Measurements from ENCODE around the gene PDE9A. TPM values are rescaled to one million over a fixed set of nuclear protein-coding genes. Genes with fewer than 3 reads are reported as not detected.

Gene PDE9A
- total and polyA plus RNA-seq, 2 donors (not counting 1 experiment from before 2014, with no cell fraction given) = 0.34 to 5.8 TPM

GRCh38 chr21:42684109-42684916 lies 30.9 kb downstream of the PDE9A start:
- H3K27me3 ChIP-seq (replicated peaks in 1 of 4; ENCODE audit: control extremely low read depth in 1 of 4, control insufficient read depth in 3 of 4, insufficient read depth in 4 of 4, low read length in 3 of 4) = peaks cover 0 to 11% (median 3%) of the 10 kb centered on the region in 4 experiments
- no peak overlapping the region for H3K4me3 ChIP-seq (ENCODE audit: control extremely low read depth in 1 of 5, extremely low read depth in 1 of 5, insufficient read depth in 1 of 5, low read depth in 2 of 5, low read length in 4 of 5)
- ATAC-seq (ENCODE audit: low read depth) (peak; percentile 84), DNase-seq (no peak)
- no peak overlapping the region for H3K27ac ChIP-seq (ENCODE audit: low read length in 2 of 2)
- H3K4me1 Mint-ChIP-seq = peaks cover 4% of the 10 kb centered on the region
- no peaks in the 10 kb centered on the region for H4K20me1 ChIP-seq (ENCODE audit: control insufficient read depth, insufficient read depth, low read length, poor library complexity, severe bottlenecking)
- no peaks in the 10 kb centered on the region for H3K9me3 Mint-ChIP-seq (ENCODE audit: insufficient read depth)
- no peaks in the 10 kb centered on the region for H3K9me3 ChIP-seq (ENCODE audit: control extremely low read depth in 1 of 3, control insufficient read depth in 2 of 3, insufficient read depth in 1 of 3, low read length in 2 of 3)
- TF ChIP-seq CTCF (IDR thresholded peaks at IDR 0.05) (no peak), EZH2 (IDR thresholded peaks at IDR 0.05; ENCODE audit: borderline replicate concordance, insufficient read depth, low read depth, low read length, poor library complexity, severe bottlenecking) (no peak)
- H3K36me3 ChIP-seq (replicated peaks in 1 of 2; ENCODE audit: control extremely low read depth in 1 of 2, control insufficient read depth in 1 of 2, extremely low read depth in 1 of 2, insufficient read depth in 2 of 2, low read length in 1 of 2) = no peaks in the 10 kb centered on the region
- H3K4me1 ChIP-seq (ENCODE audit: control insufficient read depth in 2 of 2, insufficient read depth in 2 of 2, low read length in 2 of 2) = peaks cover 11% of the 10 kb centered on the region in 2 donors
- 8% methylated on average over 20 of the region's 22 CpGs for WGBS (ENCODE audit: insufficient coverage)
- no peak overlapping the region for H3K4me3 Mint-ChIP-seq
- H3K27ac Mint-ChIP-seq = no peak overlapping the region
- ChIA-PET CTCF (interaction anchor here (0.8 kb wide), 1 partner anchor 93 kb away, joined by 3 read pairs; no protein-coding TSS in a partner anchor), POLR2A (interaction anchor here (0.7 kb wide), 1 partner anchor 8 kb away, joined by 3 read pairs; no protein-coding TSS in a partner anchor)
- no peak overlapping the region for H3K9ac ChIP-seq (ENCODE audit: low read length)
- H2AFZ ChIP-seq (ENCODE audit: insufficient read depth, low read depth, low read length, poor library complexity, severe bottlenecking) = no peak overlapping the region
- intact Hi-C loops (cut with micrococcal nuclease) = no loop called here
- H3K79me2 ChIP-seq (ENCODE audit: control insufficient read depth, insufficient read depth, low read length) = no peaks in the 10 kb centered on the region
- peaks cover 22% of the 10 kb centered on the region for H3K27me3 Mint-ChIP-seq
- H3K4me2 ChIP-seq (replicated peaks; ENCODE audit: low read depth, low read length, poor library complexity, severe bottlenecking) = peak overlapping the region; percentile 51

- DNase-seq (no peak), ATAC-seq (ENCODE audit: low read depth) (no peak)
- H3K27ac ChIP-seq (ENCODE audit: low read length in 2 of 2) = no peak overlapping the region
- no peaks in the 10 kb centered on the region for H3K79me2 ChIP-seq (ENCODE audit: control insufficient read depth, insufficient read depth, low read length)
- peak overlapping the region; percentile 51 for H3K4me2 ChIP-seq (replicated peaks; ENCODE audit: low read depth, low read length, poor library complexity, severe bottlenecking)
- H3K9me3 ChIP-seq (ENCODE audit: control extremely low read depth in 1 of 3, control insufficient read depth in 2 of 3, insufficient read depth in 1 of 3, low read length in 2 of 3) = no peaks in the 10 kb centered on the region
- Mint-ChIP-seq H3K4me3 (no peak overlapping the region), H3K4me1 (peaks cover 4% of the 10 kb centered on the region), H3K9me3 (ENCODE audit: insufficient read depth) (no peaks in the 10 kb centered on the region), H3K27me3 (peaks cover 18% of the 10 kb centered on the region), H3K27ac (no peak overlapping the region)
- peaks cover 0 to 7% (median 3%) of the 10 kb centered on the region in 4 experiments for H3K27me3 ChIP-seq (replicated peaks in 1 of 4; ENCODE audit: control extremely low read depth in 1 of 4, control insufficient read depth in 3 of 4, insufficient read depth in 4 of 4, low read length in 3 of 4)
- ChIA-PET CTCF (interaction anchor here (0.7 to 0.8 kb wide), 2 partner anchors 83 to 92 kb away, joined by 3 read pairs; no protein-coding TSS in a partner anchor), POLR2A (interaction anchor here (0.7 kb wide), 1 partner anchor 8 kb away, joined by 3 read pairs; no protein-coding TSS in a partner anchor)
- H4K20me1 ChIP-seq (ENCODE audit: control insufficient read depth, insufficient read depth, low read length, poor library complexity, severe bottlenecking) = no peaks in the 10 kb centered on the region
- WGBS (ENCODE audit: insufficient coverage) = 89% methylated on average over 33 of the region's 33 CpGs
- no peak overlapping the region for H3K9ac ChIP-seq (ENCODE audit: low read length)
- no peak overlapping the region for H3K4me3 ChIP-seq (ENCODE audit: control extremely low read depth in 1 of 5, extremely low read depth in 1 of 5, insufficient read depth in 1 of 5, low read depth in 2 of 5, low read length in 4 of 5)
- peaks cover 11% of the 10 kb centered on the region in 2 donors for H3K4me1 ChIP-seq (ENCODE audit: control insufficient read depth in 2 of 2, insufficient read depth in 2 of 2, low read length in 2 of 2)
- no peaks in the 10 kb centered on the region for H3K36me3 ChIP-seq (replicated peaks in 1 of 2; ENCODE audit: control extremely low read depth in 1 of 2, control insufficient read depth in 1 of 2, extremely low read depth in 1 of 2, insufficient read depth in 2 of 2, low read length in 1 of 2)
- no peak overlapping the region for H2AFZ ChIP-seq (ENCODE audit: insufficient read depth, low read depth, low read length, poor library complexity, severe bottlenecking)
- intact Hi-C loops (cut with micrococcal nuclease) = no loop called here
- no peak for TF ChIP-seq CTCF (IDR thresholded peaks at IDR 0.05)
- no peak for TF ChIP-seq EZH2 (IDR thresholded peaks at IDR 0.05; ENCODE audit: borderline replicate concordance, insufficient read depth, low read depth, low read length, poor library complexity, severe bottlenecking)
Observed at GRCh38 chr21:42685036-42685435, 31.6 kb downstream of the PDE9A start.
